Spleen (tissue), 7 donors: Measurements from ENCODE around the gene SLC28A1.

Source experiments
- CTCF ChIP-seq, 11 experiments: fragments of 200-600 bp in 7 of 11; fragments of 450-650 bp in 4 of 11; sonication (generic) in 4 of 11; IDR thresholded peaks in 8 of 11; conservative IDR thresholded peaks in 3 of 11; 1 replicate in 7 of 11; 2 replicates in 4 of 11; pipeline versions ENCODE4 v1.4.0 to v1.8.0; 2016 to 2021; ENCODE audit warnings: antibody characterized with exemption in 11 of 11, inconsistent platforms in 4 of 11, mild to moderate bottlenecking in 1 of 11
- POLR2A ChIP-seq, 3 donors: fragments of 450-650 bp; IDR thresholded peaks; one replicate each; pipeline ENCODE4 v1.5.1; 2017; ENCODE audit warnings: antibody characterized with exemption in 3 of 3, mild to moderate bottlenecking in 1 of 3
- donor health status: DM: no; HTN: no; CAD: no; lungs with moderate emphysema.
- donor health status: DM: no; HTN: no; CAD: no.
- donor health status: DM: no; HTN: no; CAD: no.

- TF ChIP-seq CTCF (IDR thresholded peaks at IDR 0.05 in 8 of 11, conservative IDR thresholded peaks at IDR 0.05 in 3 of 11) (no peak), POLR2A (IDR thresholded peaks at IDR 0.05) (no peak)
Measured at GRCh38 chr15:84946772-84947489, 62.5 kb downstream of the SLC28A1 start.
